ENCODE results near the gene MAEA.

DNA sequence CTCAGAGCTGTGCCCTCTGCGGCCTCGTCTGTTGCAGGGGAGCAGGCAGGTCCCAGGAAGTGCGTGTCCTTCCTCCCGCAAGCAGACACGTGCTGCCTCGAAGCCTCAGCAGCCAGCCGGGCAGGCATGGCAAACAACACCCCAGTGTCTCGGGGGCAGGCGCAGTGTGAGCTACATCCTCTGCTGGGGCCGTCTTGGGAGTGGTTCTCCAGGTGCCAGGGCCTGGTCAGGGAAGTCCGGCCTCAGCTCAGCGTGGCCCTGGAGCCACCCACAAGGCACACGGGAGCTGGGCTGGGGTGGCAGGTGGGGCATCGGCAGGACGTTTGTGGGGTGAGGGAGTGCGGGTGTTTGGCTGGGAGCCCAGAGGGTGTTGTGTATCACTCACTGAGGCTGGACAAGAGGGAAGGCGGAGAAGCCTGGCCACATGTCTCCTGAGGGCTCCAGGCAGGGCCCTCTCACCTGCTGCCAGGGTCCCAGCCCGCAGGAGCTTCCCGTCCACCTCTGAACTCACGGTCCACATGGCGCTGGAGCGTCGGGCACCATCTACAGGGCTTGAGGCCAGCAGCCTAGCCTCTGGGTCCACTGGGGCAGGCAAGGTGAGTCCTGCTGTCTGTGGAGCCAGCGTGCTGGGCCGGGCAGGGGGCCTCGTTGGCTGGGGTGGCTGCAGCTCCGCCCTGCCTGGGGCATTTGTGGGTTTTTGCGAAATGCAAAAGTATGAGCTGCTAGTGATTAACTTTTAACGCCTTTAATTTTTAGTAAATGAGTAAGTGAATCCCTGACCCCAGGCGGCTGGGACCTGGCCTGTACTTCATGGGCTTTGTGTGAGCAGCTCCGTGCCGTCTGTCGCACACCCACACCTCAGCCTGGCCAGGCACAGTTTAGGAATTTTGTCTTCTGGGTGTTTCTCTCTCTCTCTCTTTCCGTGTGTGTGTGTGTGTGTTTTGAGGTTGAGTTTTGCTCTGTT is 40.0 kb downstream of the MAEA start:
- TF ChIP-seq, protein P1, sequence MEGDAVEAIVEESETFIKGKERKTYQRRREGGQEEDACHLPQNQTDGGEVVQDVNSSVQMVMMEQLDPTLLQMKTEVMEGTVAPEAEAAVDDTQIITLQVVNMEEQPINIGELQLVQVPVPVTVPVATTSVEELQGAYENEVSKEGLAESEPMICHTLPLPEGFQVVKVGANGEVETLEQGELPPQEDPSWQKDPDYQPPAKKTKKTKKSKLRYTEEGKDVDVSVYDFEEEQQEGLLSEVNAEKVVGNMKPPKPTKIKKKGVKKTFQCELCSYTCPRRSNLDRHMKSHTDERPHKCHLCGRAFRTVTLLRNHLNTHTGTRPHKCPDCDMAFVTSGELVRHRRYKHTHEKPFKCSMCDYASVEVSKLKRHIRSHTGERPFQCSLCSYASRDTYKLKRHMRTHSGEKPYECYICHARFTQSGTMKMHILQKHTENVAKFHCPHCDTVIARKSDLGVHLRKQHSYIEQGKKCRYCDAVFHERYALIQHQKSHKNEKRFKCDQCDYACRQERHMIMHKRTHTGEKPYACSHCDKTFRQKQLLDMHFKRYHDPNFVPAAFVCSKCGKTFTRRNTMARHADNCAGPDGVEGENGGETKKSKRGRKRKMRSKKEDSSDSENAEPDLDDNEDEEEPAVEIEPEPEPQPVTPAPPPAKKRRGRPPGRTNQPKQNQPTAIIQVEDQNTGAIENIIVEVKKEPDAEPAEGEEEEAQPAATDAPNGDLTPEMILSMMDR (IDR thresholded peaks at IDR 0.05): no peak
- no peak for TF ChIP-seq KDM1A (IDR thresholded peaks at IDR 0.05; ENCODE audit: low read depth)
- no peak for TF ChIP-seq BHLHE40 (IDR thresholded peaks at IDR 0.05; ENCODE audit: low read depth, low read length)
- TF ChIP-seq POLR2A (IDR thresholded peaks at IDR 0.05; ENCODE audit: low read length): no peak
- no peak for TF ChIP-seq RFX5 (IDR thresholded peaks at IDR 0.05)
- no peak for TF ChIP-seq CBX8 (IDR thresholded peaks at IDR 0.05)
- TF ChIP-seq RAD21 (conservative IDR thresholded peaks at IDR 0.05 in 1 of 2, IDR thresholded peaks at IDR 0.05 in 1 of 2): no peak
- TF ChIP-seq, protein P2, sequence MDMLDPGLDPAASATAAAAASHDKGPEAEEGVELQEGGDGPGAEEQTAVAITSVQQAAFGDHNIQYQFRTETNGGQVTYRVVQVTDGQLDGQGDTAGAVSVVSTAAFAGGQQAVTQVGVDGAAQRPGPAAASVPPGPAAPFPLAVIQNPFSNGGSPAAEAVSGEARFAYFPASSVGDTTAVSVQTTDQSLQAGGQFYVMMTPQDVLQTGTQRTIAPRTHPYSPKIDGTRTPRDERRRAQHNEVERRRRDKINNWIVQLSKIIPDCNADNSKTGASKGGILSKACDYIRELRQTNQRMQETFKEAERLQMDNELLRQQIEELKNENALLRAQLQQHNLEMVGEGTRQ (IDR thresholded peaks at IDR 0.05): no peak
- no peak for TF ChIP-seq SMC3 (IDR thresholded peaks at IDR 0.05)
- TF ChIP-seq, protein P3, sequence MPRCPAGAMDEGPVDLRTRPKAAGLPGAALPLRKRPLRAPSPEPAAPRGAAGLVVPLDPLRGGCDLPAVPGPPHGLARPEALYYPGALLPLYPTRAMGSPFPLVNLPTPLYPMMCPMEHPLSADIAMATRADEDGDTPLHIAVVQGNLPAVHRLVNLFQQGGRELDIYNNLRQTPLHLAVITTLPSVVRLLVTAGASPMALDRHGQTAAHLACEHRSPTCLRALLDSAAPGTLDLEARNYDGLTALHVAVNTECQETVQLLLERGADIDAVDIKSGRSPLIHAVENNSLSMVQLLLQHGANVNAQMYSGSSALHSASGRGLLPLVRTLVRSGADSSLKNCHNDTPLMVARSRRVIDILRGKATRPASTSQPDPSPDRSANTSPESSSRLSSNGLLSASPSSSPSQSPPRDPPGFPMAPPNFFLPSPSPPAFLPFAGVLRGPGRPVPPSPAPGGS (IDR thresholded peaks at IDR 0.05): no peak
- TF ChIP-seq EP300 (IDR thresholded peaks at IDR 0.05): no peak
- TF ChIP-seq, protein P4, sequence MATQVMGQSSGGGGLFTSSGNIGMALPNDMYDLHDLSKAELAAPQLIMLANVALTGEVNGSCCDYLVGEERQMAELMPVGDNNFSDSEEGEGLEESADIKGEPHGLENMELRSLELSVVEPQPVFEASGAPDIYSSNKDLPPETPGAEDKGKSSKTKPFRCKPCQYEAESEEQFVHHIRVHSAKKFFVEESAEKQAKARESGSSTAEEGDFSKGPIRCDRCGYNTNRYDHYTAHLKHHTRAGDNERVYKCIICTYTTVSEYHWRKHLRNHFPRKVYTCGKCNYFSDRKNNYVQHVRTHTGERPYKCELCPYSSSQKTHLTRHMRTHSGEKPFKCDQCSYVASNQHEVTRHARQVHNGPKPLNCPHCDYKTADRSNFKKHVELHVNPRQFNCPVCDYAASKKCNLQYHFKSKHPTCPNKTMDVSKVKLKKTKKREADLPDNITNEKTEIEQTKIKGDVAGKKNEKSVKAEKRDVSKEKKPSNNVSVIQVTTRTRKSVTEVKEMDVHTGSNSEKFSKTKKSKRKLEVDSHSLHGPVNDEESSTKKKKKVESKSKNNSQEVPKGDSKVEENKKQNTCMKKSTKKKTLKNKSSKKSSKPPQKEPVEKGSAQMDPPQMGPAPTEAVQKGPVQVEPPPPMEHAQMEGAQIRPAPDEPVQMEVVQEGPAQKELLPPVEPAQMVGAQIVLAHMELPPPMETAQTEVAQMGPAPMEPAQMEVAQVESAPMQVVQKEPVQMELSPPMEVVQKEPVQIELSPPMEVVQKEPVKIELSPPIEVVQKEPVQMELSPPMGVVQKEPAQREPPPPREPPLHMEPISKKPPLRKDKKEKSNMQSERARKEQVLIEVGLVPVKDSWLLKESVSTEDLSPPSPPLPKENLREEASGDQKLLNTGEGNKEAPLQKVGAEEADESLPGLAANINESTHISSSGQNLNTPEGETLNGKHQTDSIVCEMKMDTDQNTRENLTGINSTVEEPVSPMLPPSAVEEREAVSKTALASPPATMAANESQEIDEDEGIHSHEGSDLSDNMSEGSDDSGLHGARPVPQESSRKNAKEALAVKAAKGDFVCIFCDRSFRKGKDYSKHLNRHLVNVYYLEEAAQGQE (IDR thresholded peaks at IDR 0.05): no peak
- TF ChIP-seq MAZ (IDR thresholded peaks at IDR 0.05; ENCODE audit: borderline replicate concordance, low read depth, low read length): no peak
- no peak for TF ChIP-seq JUNB (IDR thresholded peaks at IDR 0.05)

Data from A549 (cell line).